Astrocyte (in vitro differentiated cells and primary cell): Measurements from ENCODE around the gene ACAD11. TPM values are rescaled to one million over a fixed set of nuclear protein-coding genes. Genes with fewer than 3 reads are reported as not detected.

Source experiments
- DNase-seq: peaks from one replicate; pipeline ENCODE4 v3.0.0-alpha.2; 2010; ENCODE audit warnings: low read depth
- FAIRE-seq: peaks from 2 replicates; lab custom pipeline; 2011; peaks lifted over from hg19 to GRCh38; lab: Jason Lieb, UNC
- H2AFZ ChIP-seq: 2 replicates; pipeline ENCODE4 v1.6.0; 2012; ENCODE audit warnings: low read depth, low read length, inconsistent platforms
- H3K27ac ChIP-seq: 2 replicates; pipeline ENCODE4 v1.5.1; 2011; ENCODE audit warnings: low read depth, low read length, inconsistent platforms
- H3K27me3 ChIP-seq: 2 replicates; pipeline ENCODE4 v1.6.0; 2011; ENCODE audit warnings: low read length, inconsistent platforms; ENCODE audit not compliant: insufficient read depth
- H3K36me3 ChIP-seq: 2 replicates; pipeline ENCODE4 v1.5.1; 2011; ENCODE audit warnings: low read length, inconsistent platforms; ENCODE audit not compliant: insufficient read depth
- H3K4me1 ChIP-seq: 2 replicates; pipeline ENCODE4 v1.5.1; 2011; ENCODE audit warnings: low read length, inconsistent platforms; ENCODE audit not compliant: insufficient read depth
- H3K4me2 ChIP-seq: 2 replicates; pipeline ENCODE4 v1.6.0; 2012; ENCODE audit warnings: low read length, inconsistent platforms
- H3K4me3 ChIP-seq: 2 replicates; pipeline ENCODE4 v1.5.1; 2011; ENCODE audit warnings: low read depth, mild to moderate bottlenecking, low read length, inconsistent platforms; ENCODE audit not compliant: insufficient read depth
- H3K79me2 ChIP-seq: 2 replicates; pipeline ENCODE4 v1.6.0; 2012; ENCODE audit warnings: mild to moderate bottlenecking, low read length, inconsistent platforms; ENCODE audit not compliant: insufficient read depth
- H3K9ac ChIP-seq: 2 replicates; pipeline ENCODE4 v1.6.0; 2012; ENCODE audit warnings: mild to moderate bottlenecking, low read length, inconsistent platforms
- H3K9me3 ChIP-seq: 2 replicates; pipeline ENCODE4 v1.5.1; 2012; ENCODE audit warnings: low read depth, mild to moderate bottlenecking, low read length, inconsistent platforms; ENCODE audit not compliant: insufficient read depth
- H4K20me1 ChIP-seq: 2 replicates; pipeline ENCODE4 v1.6.0; 2012; ENCODE audit warnings: low read length, inconsistent platforms; ENCODE audit not compliant: insufficient read depth
- H3K27ac Mint-ChIP-seq: one replicate; pipeline ENCODE4 v1.8.0; 2021; ENCODE audit warnings: mild to moderate bottlenecking, mixed read lengths; ENCODE audit not compliant: unreplicated experiment
- H3K27me3 Mint-ChIP-seq: one replicate; pipeline ENCODE4 v1.8.0; 2021; ENCODE audit warnings: low read depth, mixed read lengths; ENCODE audit not compliant: unreplicated experiment
- H3K36me3 Mint-ChIP-seq: one replicate; pipeline ENCODE4 v1.8.0; 2021; ENCODE audit warnings: low read depth, mixed read lengths; ENCODE audit not compliant: unreplicated experiment
- H3K4me1 Mint-ChIP-seq: one replicate; pipeline ENCODE4 v1.8.0; 2021; ENCODE audit warnings: low read depth, mixed read lengths; ENCODE audit not compliant: unreplicated experiment
- H3K4me3 Mint-ChIP-seq: one replicate; pipeline ENCODE4 v1.8.0; 2021; ENCODE audit warnings: mild to moderate bottlenecking, moderate library complexity, mixed read lengths; ENCODE audit not compliant: unreplicated experiment
- H3K9me3 Mint-ChIP-seq: one replicate; pipeline ENCODE4 v1.8.0; 2021; ENCODE audit warnings: mild to moderate bottlenecking, mixed read lengths; ENCODE audit not compliant: unreplicated experiment
- EZH2 ChIP-seq: IDR thresholded peaks from 2 replicates; pipeline ENCODE4 v1.6.1; 2012; ENCODE audit warnings: mild to moderate bottlenecking, low read length, inconsistent platforms; ENCODE audit not compliant: insufficient read depth
- total RNA-seq: library from RNA; stranded (reverse); gene quantifications from 2 replicates; pipeline ENCODE4 v1.2.1, GENCODE V29; 2021
- TF ChIP-seq, protein P1 (sequence below): IDR thresholded peaks from 2 replicates; pipeline ENCODE4 v1.5.1; 2011; ENCODE audit warnings: low read depth, mild to moderate bottlenecking, inconsistent platforms, low read length, moderate library complexity; ENCODE audit not compliant: insufficient read depth

The ACAD11 gene
- total RNA-seq, 1 donor from 2014 or later, result 13.0 TPM

DNA sequence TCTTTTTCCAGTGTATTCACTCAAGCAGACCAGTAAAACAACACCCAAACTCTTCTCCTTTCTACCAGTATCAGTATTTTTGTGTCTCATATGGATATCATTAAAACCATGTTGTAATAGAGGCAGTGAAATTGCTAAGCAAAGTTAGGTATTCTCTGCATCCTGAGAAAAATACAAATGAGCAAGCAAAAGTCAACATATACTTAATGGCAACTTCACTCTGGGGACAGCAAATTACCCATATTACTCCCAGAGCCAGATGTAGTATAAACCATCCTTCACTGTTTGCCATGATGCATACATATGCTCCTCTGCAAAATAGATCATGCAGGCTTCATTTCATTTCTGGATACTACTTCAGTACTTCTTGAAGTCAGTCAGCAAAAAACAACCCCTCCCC lies 22.6 kb upstream of the ACAD11 start:
- FAIRE-seq, result no peak

DNA sequence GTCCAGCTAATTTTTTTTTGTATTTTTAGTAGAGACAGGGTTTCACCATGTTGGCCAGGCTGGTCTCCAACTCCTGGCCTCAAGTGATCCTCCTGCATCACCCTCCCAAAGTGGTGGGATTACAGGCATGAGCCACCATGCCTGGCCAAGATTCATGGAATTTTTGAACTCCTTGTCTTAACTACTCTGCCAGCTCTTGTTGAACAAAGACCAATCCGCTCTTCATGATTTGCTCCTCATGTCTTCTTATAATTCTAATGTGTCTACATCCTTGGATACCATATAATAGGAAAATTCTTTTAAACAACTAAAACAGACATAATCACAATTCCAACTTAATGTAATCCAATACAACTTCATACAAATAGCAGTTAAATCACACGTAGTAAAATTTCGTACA lies 21.8 kb upstream of the ACAD11 start:
- no peaks in the 10 kb centered on the region for H3K9me3 Mint-ChIP-seq
- FAIRE-seq (peak; percentile 17), DNase-seq (no peak)
- H3K4me3 Mint-ChIP-seq, result no peak overlapping the region
- no peaks in the 10 kb centered on the region for H3K27me3 Mint-ChIP-seq
- Histone ChIP-seq H2AFZ (no peak overlapping the region), H4K20me1 (no peaks in the 10 kb centered on the region), H3K4me1 (no peaks in the 10 kb centered on the region), H3K9me3 (no peaks in the 10 kb centered on the region), H3K4me3 (no peak overlapping the region), H3K36me3 (peaks cover 19% of the 10 kb centered on the region), H3K79me2 (no peaks in the 10 kb centered on the region), H3K27me3 (no peaks in the 10 kb centered on the region), H3K27ac (no peak overlapping the region), H3K4me2 (no peak overlapping the region), H3K9ac (no peak overlapping the region)
- no peaks in the 10 kb centered on the region for H3K4me1 Mint-ChIP-seq
- peaks cover 1% of the 10 kb centered on the region for H3K36me3 Mint-ChIP-seq
- H3K27ac Mint-ChIP-seq, result no peak overlapping the region
- no peak for TF ChIP-seq EZH2
- TF ChIP-seq, protein P1, sequence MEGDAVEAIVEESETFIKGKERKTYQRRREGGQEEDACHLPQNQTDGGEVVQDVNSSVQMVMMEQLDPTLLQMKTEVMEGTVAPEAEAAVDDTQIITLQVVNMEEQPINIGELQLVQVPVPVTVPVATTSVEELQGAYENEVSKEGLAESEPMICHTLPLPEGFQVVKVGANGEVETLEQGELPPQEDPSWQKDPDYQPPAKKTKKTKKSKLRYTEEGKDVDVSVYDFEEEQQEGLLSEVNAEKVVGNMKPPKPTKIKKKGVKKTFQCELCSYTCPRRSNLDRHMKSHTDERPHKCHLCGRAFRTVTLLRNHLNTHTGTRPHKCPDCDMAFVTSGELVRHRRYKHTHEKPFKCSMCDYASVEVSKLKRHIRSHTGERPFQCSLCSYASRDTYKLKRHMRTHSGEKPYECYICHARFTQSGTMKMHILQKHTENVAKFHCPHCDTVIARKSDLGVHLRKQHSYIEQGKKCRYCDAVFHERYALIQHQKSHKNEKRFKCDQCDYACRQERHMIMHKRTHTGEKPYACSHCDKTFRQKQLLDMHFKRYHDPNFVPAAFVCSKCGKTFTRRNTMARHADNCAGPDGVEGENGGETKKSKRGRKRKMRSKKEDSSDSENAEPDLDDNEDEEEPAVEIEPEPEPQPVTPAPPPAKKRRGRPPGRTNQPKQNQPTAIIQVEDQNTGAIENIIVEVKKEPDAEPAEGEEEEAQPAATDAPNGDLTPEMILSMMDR, result no peak

More for the DNA sequence above, 22.6 kb upstream of the ACAD11 start:
- Mint-ChIP-seq H3K27me3 (no peaks in the 10 kb centered on the region), H3K4me1 (no peaks in the 10 kb centered on the region), H3K9me3 (no peaks in the 10 kb centered on the region), H3K27ac (no peak overlapping the region), H3K4me3 (no peak overlapping the region), H3K36me3 (no peaks in the 10 kb centered on the region)
- Histone ChIP-seq H3K9me3 (no peaks in the 10 kb centered on the region), H3K4me1 (no peaks in the 10 kb centered on the region), H3K27me3 (no peaks in the 10 kb centered on the region), H3K4me3 (no peak overlapping the region), H3K27ac (no peak overlapping the region), H4K20me1 (no peaks in the 10 kb centered on the region), H3K79me2 (no peaks in the 10 kb centered on the region), H3K4me2 (no peak overlapping the region), H3K9ac (no peak overlapping the region), H2AFZ (no peak overlapping the region), H3K36me3 (peaks cover 14% of the 10 kb centered on the region)
- TF ChIP-seq EZH2, result no peak
- TF ChIP-seq, protein P1, result no peak
- no peak for DNase-seq

DNA sequence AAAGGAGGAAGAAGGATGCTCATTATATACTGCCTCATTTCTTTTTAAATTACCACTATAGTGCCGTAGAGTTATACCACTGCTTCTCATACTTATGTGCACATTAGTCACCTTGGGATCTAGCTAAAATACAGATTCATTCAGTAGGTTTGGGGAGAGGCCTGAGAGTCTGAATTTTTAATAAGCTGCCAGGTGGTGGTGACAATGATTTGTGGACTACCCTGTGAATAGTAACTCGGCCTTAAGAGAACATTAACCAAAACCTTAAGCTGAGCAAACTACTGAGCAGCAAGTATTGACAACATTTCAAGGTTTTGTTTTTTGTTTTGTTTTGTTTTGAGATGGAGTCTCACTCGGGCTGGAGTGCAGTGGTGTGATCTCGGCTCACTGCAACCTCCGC lies 20.3 kb upstream of the ACAD11 start:
- Histone ChIP-seq H3K27ac (no peak overlapping the region), H2AFZ (no peak overlapping the region), H3K27me3 (no peaks in the 10 kb centered on the region), H3K9me3 (no peaks in the 10 kb centered on the region), H3K4me1 (no peaks in the 10 kb centered on the region), H3K4me2 (no peak overlapping the region), H3K4me3 (no peak overlapping the region), H3K36me3 (peaks cover 32% of the 10 kb centered on the region), H3K9ac (no peak overlapping the region), H4K20me1 (no peaks in the 10 kb centered on the region), H3K79me2 (no peaks in the 10 kb centered on the region)
- TF ChIP-seq, protein P1, result no peak
- TF ChIP-seq EZH2, result no peak
- no peaks in the 10 kb centered on the region for H3K27me3 Mint-ChIP-seq
- H3K27ac Mint-ChIP-seq, result no peak overlapping the region
- no peak for DNase-seq
- H3K4me3 Mint-ChIP-seq, result no peak overlapping the region
- H3K36me3 Mint-ChIP-seq, result peaks cover 1% of the 10 kb centered on the region
- no peak for FAIRE-seq
- no peaks in the 10 kb centered on the region for H3K4me1 Mint-ChIP-seq
- no peaks in the 10 kb centered on the region for H3K9me3 Mint-ChIP-seq
